Measurements from ENCODE around the gene PFKP.

Gene PFKP

GRCh38 chr10:3147117-3147820 is 79.9 kb downstream of the PFKP start:
- no peaks in the 10 kb centered on the region for H3K9me3 ChIP-seq (ENCODE audit: insufficient read depth, low read depth, low read length)
- H3K36me3 ChIP-seq (ENCODE audit: insufficient read depth, low read length): peaks cover 65% of the 10 kb centered on the region; the same call in 1 of the 2 replicates
- H3K9me2 ChIP-seq (replicated peaks; ENCODE audit: low read depth, low read length): no peaks in the 10 kb centered on the region
- no peaks in the 10 kb centered on the region for H3F3A ChIP-seq (ENCODE audit: low read depth)
- H3K4me1 ChIP-seq (ENCODE audit: insufficient read depth, low read length, poor library complexity, severe bottlenecking): no peaks in the 10 kb centered on the region
- no peaks in the 10 kb centered on the region for H3K27me3 ChIP-seq (ENCODE audit: insufficient read depth, low read length, poor library complexity, severe bottlenecking)
- H2AFZ ChIP-seq (ENCODE audit: low read length): no peak overlapping the region
- no peak overlapping the region for H3K4me2 ChIP-seq (ENCODE audit: low read depth, low read length, poor library complexity, severe bottlenecking)
- no peak overlapping the region for H3K4me3 ChIP-seq (ENCODE audit: low read length, poor library complexity, severe bottlenecking)
- TF ChIP-seq CTCF (conservative IDR thresholded peaks at IDR 0.05; ENCODE audit: low read length) (no peak), EZH2phosphoT487 (IDR thresholded peaks at IDR 0.05; ENCODE audit: borderline replicate concordance) (no peak)
- H4K20me1 ChIP-seq (ENCODE audit: insufficient read depth, low read length, poor library complexity, severe bottlenecking): no peaks in the 10 kb centered on the region
- H3K9ac ChIP-seq (ENCODE audit: low read depth, low read length, poor library complexity, severe bottlenecking): no peak overlapping the region
- no peaks in the 10 kb centered on the region for H3K79me2 ChIP-seq (ENCODE audit: insufficient read depth, low read length)

GRCh38 chr10:3148041-3148440 is 80.7 kb downstream of the PFKP start:
- Histone ChIP-seq H3K9me2 (replicated peaks; ENCODE audit: low read depth, low read length) (no peaks in the 10 kb centered on the region), H3K79me2 (ENCODE audit: insufficient read depth, low read length) (no peaks in the 10 kb centered on the region), H3K9me3 (ENCODE audit: insufficient read depth, low read depth, low read length) (no peaks in the 10 kb centered on the region), H3K4me3 (ENCODE audit: low read length, poor library complexity, severe bottlenecking) (no peak overlapping the region), H3K4me2 (ENCODE audit: low read depth, low read length, poor library complexity, severe bottlenecking) (no peak overlapping the region), H4K20me1 (ENCODE audit: insufficient read depth, low read length, poor library complexity, severe bottlenecking) (no peaks in the 10 kb centered on the region), H3F3A (ENCODE audit: low read depth) (no peaks in the 10 kb centered on the region), H2AFZ (ENCODE audit: low read length) (no peak overlapping the region), H3K36me3 (ENCODE audit: insufficient read depth, low read length) (peaks cover 62% of the 10 kb centered on the region; the same call in 1 of the 2 replicates), H3K4me1 (ENCODE audit: insufficient read depth, low read length, poor library complexity, severe bottlenecking) (no peaks in the 10 kb centered on the region), H3K27me3 (ENCODE audit: insufficient read depth, low read length, poor library complexity, severe bottlenecking) (no peaks in the 10 kb centered on the region), H3K9ac (ENCODE audit: low read depth, low read length, poor library complexity, severe bottlenecking) (no peak overlapping the region)
- TF ChIP-seq CTCF (conservative IDR thresholded peaks at IDR 0.05; ENCODE audit: low read length): no peak
- TF ChIP-seq EZH2phosphoT487 (IDR thresholded peaks at IDR 0.05; ENCODE audit: borderline replicate concordance): no peak

- no peaks in the 10 kb centered on the region for H3F3A ChIP-seq (ENCODE audit: low read depth)
- no peak overlapping the region for H3K4me2 ChIP-seq (ENCODE audit: low read depth, low read length, poor library complexity, severe bottlenecking)
- peaks cover 60% of the 10 kb centered on the region; the same call in 1 of the 2 replicates for H3K36me3 ChIP-seq (ENCODE audit: insufficient read depth, low read length)
- no peak overlapping the region for H2AFZ ChIP-seq (ENCODE audit: low read length)
- H4K20me1 ChIP-seq (ENCODE audit: insufficient read depth, low read length, poor library complexity, severe bottlenecking): no peaks in the 10 kb centered on the region
- no peaks in the 10 kb centered on the region for H3K4me1 ChIP-seq (ENCODE audit: insufficient read depth, low read length, poor library complexity, severe bottlenecking)
- H3K9me3 ChIP-seq (ENCODE audit: insufficient read depth, low read depth, low read length): no peaks in the 10 kb centered on the region
- TF ChIP-seq CTCF (conservative IDR thresholded peaks at IDR 0.05; ENCODE audit: low read length): no peak
- no peak for TF ChIP-seq EZH2phosphoT487 (IDR thresholded peaks at IDR 0.05; ENCODE audit: borderline replicate concordance)
- no peak overlapping the region for H3K9ac ChIP-seq (ENCODE audit: low read depth, low read length, poor library complexity, severe bottlenecking)
- H3K79me2 ChIP-seq (ENCODE audit: insufficient read depth, low read length): no peaks in the 10 kb centered on the region
- H3K27me3 ChIP-seq (ENCODE audit: insufficient read depth, low read length, poor library complexity, severe bottlenecking): no peaks in the 10 kb centered on the region
- no peak overlapping the region for H3K4me3 ChIP-seq (ENCODE audit: low read length, poor library complexity, severe bottlenecking)
- no peaks in the 10 kb centered on the region for H3K9me2 ChIP-seq (replicated peaks; ENCODE audit: low read depth, low read length)
Measured at GRCh38 chr10:3148994-3149393, 81.6 kb downstream of the PFKP start.
